Astrocyte (in vitro differentiated cells and primary cell): ENCODE measurements around the gene NXPE3.
A peak's percentile ranks its signal among the peaks of the same experiment; 100 is the strongest.

Experiments used
- CTCF ChIP-seq: IDR thresholded peaks from 2 replicates; pipeline ENCODE4 v1.5.1; 2011; ENCODE audit warnings: low read depth, mild to moderate bottlenecking, inconsistent platforms, low read length, moderate library complexity; ENCODE audit not compliant: insufficient read depth
- EZH2 ChIP-seq: IDR thresholded peaks from 2 replicates; pipeline ENCODE4 v1.6.1; 2012; ENCODE audit warnings: mild to moderate bottlenecking, low read length, inconsistent platforms; ENCODE audit not compliant: insufficient read depth

GRCh38 chr3:101809178-101810021 lies 30.4 kb downstream of the NXPE3 start:
- no peak for TF ChIP-seq EZH2
- peak; percentile 78 for TF ChIP-seq CTCF
